ENCODE data around the gene NXNL1. TPM values are rescaled to one million over a fixed set of nuclear protein-coding genes. Genes with fewer than 3 reads are reported as not detected.

The NXNL1 gene
- total and polyA plus RNA-seq, 2 donors (not counting 1 experiment from before 2014, with no cell fraction given) = not detected

DNA sequence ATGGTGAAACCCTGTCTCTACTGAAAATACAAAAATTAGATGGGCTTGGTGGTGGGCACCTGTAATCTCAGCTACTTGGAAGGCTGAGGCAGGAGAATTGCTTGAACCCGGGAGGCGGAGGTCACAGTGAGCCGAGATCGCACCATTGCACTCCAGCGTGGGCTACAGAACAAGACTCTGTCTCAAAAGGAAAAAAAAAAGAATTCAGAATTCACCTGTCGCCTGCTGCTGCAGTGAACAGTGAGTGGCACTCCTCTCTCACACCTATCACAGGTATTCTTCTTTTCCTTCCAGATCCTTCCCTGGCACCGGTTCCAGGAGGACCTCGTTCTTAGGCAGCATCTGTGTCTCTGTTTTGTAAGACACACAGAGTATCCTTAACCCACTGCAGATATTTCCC, 46.6 kb downstream of the NXNL1 start:
- no peak overlapping the region for H3K27ac ChIP-seq (ENCODE audit: insufficient read depth, low read length)
- H3K79me2 ChIP-seq (ENCODE audit: control insufficient read depth, insufficient read depth, low read length) = no peaks in the 10 kb centered on the region
- H3K4me1 ChIP-seq (ENCODE audit: control insufficient read depth, extremely low read depth, insufficient read depth, low read length) = no peaks in the 10 kb centered on the region
- H3K9ac ChIP-seq (ENCODE audit: insufficient read depth, low read length) = no peak overlapping the region
- no peak overlapping the region for H2AFZ ChIP-seq (ENCODE audit: low read length)
- TF ChIP-seq, protein P1, sequence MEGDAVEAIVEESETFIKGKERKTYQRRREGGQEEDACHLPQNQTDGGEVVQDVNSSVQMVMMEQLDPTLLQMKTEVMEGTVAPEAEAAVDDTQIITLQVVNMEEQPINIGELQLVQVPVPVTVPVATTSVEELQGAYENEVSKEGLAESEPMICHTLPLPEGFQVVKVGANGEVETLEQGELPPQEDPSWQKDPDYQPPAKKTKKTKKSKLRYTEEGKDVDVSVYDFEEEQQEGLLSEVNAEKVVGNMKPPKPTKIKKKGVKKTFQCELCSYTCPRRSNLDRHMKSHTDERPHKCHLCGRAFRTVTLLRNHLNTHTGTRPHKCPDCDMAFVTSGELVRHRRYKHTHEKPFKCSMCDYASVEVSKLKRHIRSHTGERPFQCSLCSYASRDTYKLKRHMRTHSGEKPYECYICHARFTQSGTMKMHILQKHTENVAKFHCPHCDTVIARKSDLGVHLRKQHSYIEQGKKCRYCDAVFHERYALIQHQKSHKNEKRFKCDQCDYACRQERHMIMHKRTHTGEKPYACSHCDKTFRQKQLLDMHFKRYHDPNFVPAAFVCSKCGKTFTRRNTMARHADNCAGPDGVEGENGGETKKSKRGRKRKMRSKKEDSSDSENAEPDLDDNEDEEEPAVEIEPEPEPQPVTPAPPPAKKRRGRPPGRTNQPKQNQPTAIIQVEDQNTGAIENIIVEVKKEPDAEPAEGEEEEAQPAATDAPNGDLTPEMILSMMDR (conservative IDR thresholded peaks at IDR 0.05 in 1 of 2, IDR thresholded peaks at IDR 0.05 in 1 of 2; ENCODE audit: low read depth in 1 of 2, low read length in 2 of 2) = no peak
- no peak for TF ChIP-seq EZH2 (IDR thresholded peaks at IDR 0.05; ENCODE audit: low read length, missing control alignments)
- no peak overlapping the region for H3K4me2 ChIP-seq (ENCODE audit: extremely low read depth, insufficient read depth, low read length)
- no peaks in the 10 kb centered on the region for H4K20me1 ChIP-seq (ENCODE audit: control insufficient read depth, extremely low read depth, insufficient read depth, low read length)
- no peak for DNase-seq (ENCODE audit: low read depth in 2 of 2)
- H3K4me3 ChIP-seq (replicated peaks in 1 of 4; ENCODE audit: control extremely low read depth in 1 of 4, insufficient read depth in 1 of 4, low read depth in 3 of 4, low read length in 4 of 4) = no peak overlapping the region
- H3K27me3 ChIP-seq (ENCODE audit: control insufficient read depth, insufficient read depth, low read length) = peaks cover 2% of the 10 kb centered on the region
- H3K9me3 ChIP-seq (ENCODE audit: control insufficient read depth, insufficient read depth, low read depth, low read length) = no peaks in the 10 kb centered on the region
- H3K36me3 ChIP-seq (ENCODE audit: control insufficient read depth, insufficient read depth, low read length) = no peaks in the 10 kb centered on the region

DNA sequence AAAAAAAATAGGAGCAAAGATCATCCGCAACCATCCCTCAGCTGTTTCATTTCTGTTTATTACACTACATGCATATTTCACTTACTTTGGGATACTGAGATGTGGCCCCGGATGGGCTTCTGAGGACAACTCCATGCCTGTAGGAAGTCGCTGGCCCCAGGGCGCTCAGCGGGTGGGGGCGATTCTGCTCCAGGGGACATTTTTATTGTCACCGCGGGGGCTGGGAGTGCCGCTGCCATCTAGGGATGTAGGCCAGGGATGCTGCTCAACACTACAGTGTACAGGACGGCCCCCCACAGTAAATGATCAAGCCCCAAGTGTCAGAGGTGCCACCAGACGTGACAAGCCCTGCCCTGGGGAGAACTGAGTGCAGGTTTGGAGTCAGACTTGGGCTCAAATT, 48.9 kb downstream of the NXNL1 start:
- Histone ChIP-seq H3K9ac (ENCODE audit: insufficient read depth, low read length) (no peak overlapping the region), H4K20me1 (ENCODE audit: control insufficient read depth, extremely low read depth, insufficient read depth, low read length) (no peaks in the 10 kb centered on the region), H3K4me2 (ENCODE audit: extremely low read depth, insufficient read depth, low read length) (no peak overlapping the region), H3K79me2 (ENCODE audit: control insufficient read depth, insufficient read depth, low read length) (no peaks in the 10 kb centered on the region), H3K36me3 (ENCODE audit: control insufficient read depth, insufficient read depth, low read length) (no peaks in the 10 kb centered on the region), H3K27me3 (ENCODE audit: control insufficient read depth, insufficient read depth, low read length) (peaks cover 2% of the 10 kb centered on the region), H3K9me3 (ENCODE audit: control insufficient read depth, insufficient read depth, low read depth, low read length) (no peaks in the 10 kb centered on the region), H3K4me1 (ENCODE audit: control insufficient read depth, extremely low read depth, insufficient read depth, low read length) (no peaks in the 10 kb centered on the region), H3K4me3 (replicated peaks in 1 of 4; ENCODE audit: control extremely low read depth in 1 of 4, insufficient read depth in 1 of 4, low read depth in 3 of 4, low read length in 4 of 4) (no peak overlapping the region), H3K27ac (ENCODE audit: insufficient read depth, low read length) (no peak overlapping the region), H2AFZ (ENCODE audit: low read length) (no peak overlapping the region)
- no peak for DNase-seq (ENCODE audit: low read depth in 2 of 2)
- no peak for TF ChIP-seq EZH2 (IDR thresholded peaks at IDR 0.05; ENCODE audit: low read length, missing control alignments)
- TF ChIP-seq, protein P1 (conservative IDR thresholded peaks at IDR 0.05 in 1 of 2, IDR thresholded peaks at IDR 0.05 in 1 of 2; ENCODE audit: low read depth in 1 of 2, low read length in 2 of 2) = no peak

GRCh38 chr19:17409990-17410389, 50.7 kb downstream of the NXNL1 start:
- no peak overlapping the region for H3K27ac ChIP-seq (ENCODE audit: insufficient read depth, low read length)
- H2AFZ ChIP-seq (ENCODE audit: low read length) = no peak overlapping the region
- no peaks in the 10 kb centered on the region for H4K20me1 ChIP-seq (ENCODE audit: control insufficient read depth, extremely low read depth, insufficient read depth, low read length)
- H3K4me2 ChIP-seq (ENCODE audit: extremely low read depth, insufficient read depth, low read length) = no peak overlapping the region
- no peaks in the 10 kb centered on the region for H3K27me3 ChIP-seq (ENCODE audit: control insufficient read depth, insufficient read depth, low read length)
- DNase-seq (ENCODE audit: low read depth in 2 of 2) = peak in 1 of 2 donors; percentile 72
- no peaks in the 10 kb centered on the region for H3K79me2 ChIP-seq (ENCODE audit: control insufficient read depth, insufficient read depth, low read length)
- no peak overlapping the region for H3K4me3 ChIP-seq (replicated peaks in 1 of 4; ENCODE audit: control extremely low read depth in 1 of 4, insufficient read depth in 1 of 4, low read depth in 3 of 4, low read length in 4 of 4)
- H3K36me3 ChIP-seq (ENCODE audit: control insufficient read depth, insufficient read depth, low read length) = no peaks in the 10 kb centered on the region
- no peaks in the 10 kb centered on the region for H3K4me1 ChIP-seq (ENCODE audit: control insufficient read depth, extremely low read depth, insufficient read depth, low read length)
- H3K9ac ChIP-seq (ENCODE audit: insufficient read depth, low read length) = no peak overlapping the region
- TF ChIP-seq, protein P1 (conservative IDR thresholded peaks at IDR 0.05 in 1 of 2, IDR thresholded peaks at IDR 0.05 in 1 of 2; ENCODE audit: low read depth in 1 of 2, low read length in 2 of 2) = no peak
- no peak for TF ChIP-seq EZH2 (IDR thresholded peaks at IDR 0.05; ENCODE audit: low read length, missing control alignments)
- no peaks in the 10 kb centered on the region for H3K9me3 ChIP-seq (ENCODE audit: control insufficient read depth, insufficient read depth, low read depth, low read length)

Measured in fibroblast of lung (primary cell).